Common myeloid progenitor, CD34-positive (primary cell): Measurements from ENCODE around the gene CNPPD1.

Experiments used
- CTCF ChIA-PET: fragments of 350-600 bp; sonication (Branson Sonifier 250); formaldehyde crosslinking; loops from one replicate; lab custom pipeline; 2021; ENCODE audit warnings: antibody characterized with exemption; lab: Charles Lee
- POLR2A ChIA-PET: fragments of 350-600 bp; sonication (Branson Sonifier 250); formaldehyde crosslinking; loops from one replicate; lab custom pipeline; 2021; ENCODE audit warnings: antibody characterized with exemption; lab: Charles Lee
- DNase-seq, 3 donors: peaks; one replicate each; pipeline versions ENCODE4 v3.0.0 to v3.0.0-alpha.2; 2013
- H3K27ac ChIP-seq, 2 experiments: 1 replicate in 1 of 2; 2 replicates in 1 of 2; pipeline ENCODE4 v1.7.0; 2013; ENCODE audit warnings: inconsistent platforms in 2 of 2, low read length in 2 of 2, mild to moderate bottlenecking in 2 of 2, low read depth in 1 of 2, moderate library complexity in 1 of 2; ENCODE audit not compliant: severe bottlenecking in 2 of 2, insufficient read depth in 1 of 2, poor library complexity in 1 of 2
- H3K27me3 ChIP-seq, 5 experiments: replicated peaks in 2 of 5; 1 replicate in 3 of 5; 2 replicates in 2 of 5; pipeline versions ENCODE4 v1.6.1 to v1.7.0; 2013; ENCODE audit warnings: low read length in 4 of 5, mild to moderate bottlenecking in 2 of 5, moderate library complexity in 2 of 5, inconsistent platforms in 1 of 5; ENCODE audit not compliant: insufficient read depth in 5 of 5, control insufficient read depth in 4 of 5
- H3K36me3 ChIP-seq, 4 experiments: 1 replicate in 2 of 4; 2 replicates in 2 of 4; pipeline versions ENCODE4 v1.6.1 to v1.7.0; 2013; ENCODE audit warnings: low read length in 3 of 4, control low read depth in 1 of 4, mild to moderate bottlenecking in 1 of 4; ENCODE audit not compliant: control insufficient read depth in 4 of 4, insufficient read depth in 4 of 4
- H3K4me1 ChIP-seq, 4 experiments: 1 replicate in 3 of 4; 2 replicates in 1 of 4; pipeline versions ENCODE4 v1.6.1 to v1.7.1; 2013; ENCODE audit warnings: low read length in 3 of 4, mild to moderate bottlenecking in 3 of 4, control low read depth in 1 of 4, inconsistent platforms in 1 of 4, moderate library complexity in 1 of 4; ENCODE audit not compliant: control insufficient read depth in 4 of 4, insufficient read depth in 4 of 4; ENCODE audit errors: control extremely low read depth in 1 of 4
- H3K4me3 ChIP-seq, 7 experiments: 1 replicate in 4 of 7; 2 replicates in 3 of 7; pipeline versions ENCODE4 v1.5.1 to v1.7.0; 2013; ENCODE audit warnings: mild to moderate bottlenecking in 7 of 7, low read length in 6 of 7, moderate library complexity in 6 of 7, inconsistent platforms in 2 of 7, low read depth in 2 of 7, control low read depth in 1 of 7; ENCODE audit not compliant: insufficient read depth in 4 of 7, control insufficient read depth in 1 of 7; ENCODE audit errors: extremely low read depth in 1 of 7
- H3K9me3 ChIP-seq, 5 experiments: 1 replicate in 4 of 5; 2 replicates in 1 of 5; pipeline versions ENCODE4 v1.6.1 to v1.7.1; 2013; ENCODE audit warnings: low read length in 4 of 5, mild to moderate bottlenecking in 2 of 5, inconsistent platforms in 1 of 5, low read depth in 1 of 5, moderate library complexity in 1 of 5; ENCODE audit not compliant: control insufficient read depth in 4 of 5, insufficient read depth in 2 of 5; ENCODE audit errors: control extremely low read depth in 1 of 5
- WGBS: methylation state at CpG from one replicate; pipeline ENCODE4 v1.1.5; 2013; ENCODE audit not compliant: insufficient coverage; 5-methylcytosine and 5-hydroxymethylcytosine counted together

The CNPPD1 gene

DNA sequence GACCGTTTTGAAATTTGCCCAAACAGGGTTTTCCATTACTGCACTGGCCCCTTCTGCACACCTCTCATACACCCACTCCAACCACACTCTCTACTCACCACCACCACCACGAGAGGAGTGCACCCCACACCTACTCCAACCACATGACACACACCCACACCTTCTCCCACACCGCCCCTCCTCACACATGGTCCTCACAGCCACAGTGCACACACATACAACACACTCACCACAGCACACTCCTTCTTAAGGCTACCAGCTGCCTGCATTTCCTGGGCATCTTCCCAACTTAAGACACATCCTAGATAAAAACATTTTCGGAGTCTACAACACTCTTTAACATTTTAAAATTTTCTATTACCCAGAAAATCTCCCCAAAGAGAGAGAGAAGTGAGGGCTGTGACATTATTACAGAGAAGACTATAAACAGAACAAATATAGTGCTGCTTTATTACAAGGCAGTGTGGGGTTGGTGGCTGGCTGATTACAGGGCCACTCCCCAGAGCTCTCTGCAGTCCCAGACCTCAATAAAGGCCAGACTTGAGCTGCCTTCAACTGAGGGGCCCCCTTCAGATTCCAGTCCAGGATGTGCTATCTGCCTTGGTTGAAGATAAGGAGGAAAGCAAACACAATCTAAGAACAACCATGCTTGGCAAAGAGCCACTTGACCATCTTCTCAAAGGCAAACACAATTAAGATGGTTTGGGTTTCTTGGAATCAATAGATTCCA, 52.2 kb downstream of the CNPPD1 start:
- no peaks in the 10 kb centered on the region for H3K27me3 ChIP-seq
- no peak overlapping the region for H3K27ac ChIP-seq
- POLR2A ChIA-PET, result interaction anchor here (0.8 kb wide), 1 partner anchor 9 kb away, joined by 3 read pairs; no protein-coding TSS in a partner anchor
- peaks cover 0 to 24% (median 7%) of the 10 kb centered on the region in 4 experiments for H3K4me1 ChIP-seq
- CTCF ChIA-PET, result interaction anchor here (0.7 to 12.5 kb wide), 6 partner anchors 9 to 59 kb away, joined by 3 to 336 read pairs (median 4); partner anchors contain the start of gene IHH
- peak; percentile 3 to 44 (median 25) for DNase-seq
- peaks cover 0 to 5% (median 0%) of the 10 kb centered on the region in 4 experiments for H3K36me3 ChIP-seq
- WGBS, result 85% methylated on average over 3 of the region's 4 CpGs
- H3K4me3 ChIP-seq, result no peak overlapping the region
- no peaks in the 10 kb centered on the region for H3K9me3 ChIP-seq

DNA sequence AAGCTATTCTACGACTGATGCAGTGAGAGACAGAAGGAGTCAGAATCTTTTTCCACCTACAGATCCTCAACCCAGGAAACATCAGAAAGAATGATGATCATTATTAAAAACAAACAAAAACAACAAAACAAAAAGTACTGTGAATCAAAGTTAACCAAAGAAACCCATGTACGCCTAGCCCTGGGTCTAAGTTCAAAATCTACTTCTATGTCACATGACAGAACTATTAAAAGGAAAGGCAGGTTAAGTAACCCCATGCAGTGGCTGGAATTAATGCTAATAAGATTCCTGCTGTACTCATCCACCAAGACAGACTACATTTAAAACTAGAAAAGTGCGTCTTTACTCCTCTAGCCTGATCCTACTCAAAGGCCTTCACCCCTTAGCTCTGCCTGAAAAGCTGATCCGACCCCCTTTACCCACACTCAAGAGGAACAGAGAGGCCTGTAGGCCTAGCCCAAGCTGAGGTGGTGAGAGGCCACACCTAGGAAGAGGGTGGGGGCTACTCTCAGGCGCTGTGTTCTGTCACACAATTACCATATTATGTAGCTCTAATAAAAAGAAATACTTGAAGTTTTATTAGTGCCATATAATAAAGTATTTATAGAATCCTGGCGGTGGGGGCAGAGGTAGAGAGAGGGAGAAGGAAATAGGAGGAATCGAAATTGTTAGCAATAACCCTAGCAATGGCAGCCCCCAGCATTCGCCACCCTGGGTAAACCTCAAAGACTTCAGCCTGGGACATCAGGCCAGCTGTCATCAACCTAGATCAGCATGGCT, 53.2 kb downstream of the CNPPD1 start:
- ChIA-PET CTCF (interaction anchor here (1.0 to 12.5 kb wide), 9 partner anchors 15 to 96 kb away, joined by 3 to 336 read pairs (median 3); partner anchors contain the start of gene IHH), POLR2A (no interaction called here)
- no peak overlapping the region for H3K4me3 ChIP-seq
- peaks cover 0 to 2% (median 0%) of the 10 kb centered on the region in 4 experiments for H3K36me3 ChIP-seq
- no peak for DNase-seq
- WGBS, result 100% methylated on average over 3 of the region's 8 CpGs
- H3K9me3 ChIP-seq, result no peaks in the 10 kb centered on the region
- no peak overlapping the region for H3K27ac ChIP-seq
- H3K4me1 ChIP-seq, result peaks cover 0 to 22% (median 4%) of the 10 kb centered on the region in 4 experiments
- H3K27me3 ChIP-seq, result no peaks in the 10 kb centered on the region

DNA sequence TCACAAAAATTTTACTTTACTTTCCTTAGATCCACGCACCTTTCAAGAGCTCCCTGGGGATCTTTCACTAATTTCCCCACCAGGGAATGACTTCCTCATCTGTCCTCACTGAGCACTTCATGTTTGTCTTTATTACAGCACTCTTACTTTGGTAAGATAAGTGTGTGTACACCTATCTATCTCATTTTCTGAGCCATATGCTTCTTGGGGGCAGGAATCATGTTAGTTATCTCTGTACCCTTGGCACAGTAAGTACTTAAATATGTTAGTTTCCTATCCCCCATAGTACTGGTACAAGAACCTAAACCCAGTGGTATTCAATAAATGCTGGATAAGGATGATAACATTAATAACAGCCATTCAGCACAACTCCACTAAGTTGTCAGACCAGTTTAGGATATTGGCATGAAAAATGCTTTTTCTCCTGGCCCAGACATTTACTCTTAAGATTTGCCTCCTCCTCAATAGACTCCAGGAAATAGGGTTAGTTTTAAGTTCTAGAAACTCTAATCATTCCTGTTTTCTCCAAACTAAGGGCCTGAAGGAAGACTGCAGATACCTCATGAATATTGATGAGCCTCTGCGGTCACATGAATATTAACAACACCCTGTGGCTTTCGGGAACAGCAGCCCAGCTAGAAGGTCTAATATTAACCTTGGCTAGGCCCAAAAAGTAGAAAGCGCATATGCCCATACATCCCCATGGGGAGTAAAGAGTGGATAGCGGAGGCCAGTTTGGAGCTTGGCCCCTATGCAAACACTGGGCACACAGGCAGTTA, 54.3 kb downstream of the CNPPD1 start:
- Histone ChIP-seq H3K27me3 (no peaks in the 10 kb centered on the region), H3K9me3 (no peaks in the 10 kb centered on the region), H3K27ac (no peak overlapping the region), H3K4me3 (no peak overlapping the region), H3K4me1 (peaks cover 0 to 17% (median 0%) of the 10 kb centered on the region in 4 experiments), H3K36me3 (peaks cover 0 to 2% (median 0%) of the 10 kb centered on the region in 4 experiments)
- WGBS, result 98% methylated on average over 5 of the region's 5 CpGs
- ChIA-PET CTCF (interaction anchor here (0.7 to 12.5 kb wide), 16 partner anchors 10 to 176 kb away, joined by 3 to 336 read pairs (median 4); partner anchors contain the start of gene IHH), POLR2A (no interaction called here)
- DNase-seq, result no peak
